ENCODE results near the gene NKAIN4. TPM values are rescaled to one million over a fixed set of nuclear protein-coding genes. Genes with fewer than 3 reads are reported as not detected.

The NKAIN4 gene
- total RNA-seq: not detected in 2 replicates

DNA sequence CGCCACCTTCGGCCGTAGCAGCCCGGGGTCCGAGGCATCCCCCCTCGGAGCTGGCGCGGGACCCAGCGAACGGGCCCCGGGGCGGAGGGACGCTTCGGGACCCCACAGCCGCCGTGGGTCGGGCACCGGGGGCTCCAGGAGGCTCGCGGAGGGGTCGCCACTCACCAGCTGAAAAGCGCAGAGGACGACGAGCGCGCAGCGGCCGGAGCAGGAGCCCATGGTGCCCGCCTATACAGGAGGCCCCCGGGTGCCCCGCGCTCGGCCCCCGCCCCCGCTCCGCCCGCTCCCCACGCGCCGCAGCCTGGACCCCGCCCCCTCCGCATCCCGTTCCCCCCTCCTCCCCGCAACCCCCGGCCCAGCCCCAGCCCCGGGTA lies at the start of gene NKAIN4:
TSS of gene NKAIN4 (minus strand) at position 232 of the 374 bp plus-strand sequence. CDS start at position 219, 13 bp downstream.

DNA sequence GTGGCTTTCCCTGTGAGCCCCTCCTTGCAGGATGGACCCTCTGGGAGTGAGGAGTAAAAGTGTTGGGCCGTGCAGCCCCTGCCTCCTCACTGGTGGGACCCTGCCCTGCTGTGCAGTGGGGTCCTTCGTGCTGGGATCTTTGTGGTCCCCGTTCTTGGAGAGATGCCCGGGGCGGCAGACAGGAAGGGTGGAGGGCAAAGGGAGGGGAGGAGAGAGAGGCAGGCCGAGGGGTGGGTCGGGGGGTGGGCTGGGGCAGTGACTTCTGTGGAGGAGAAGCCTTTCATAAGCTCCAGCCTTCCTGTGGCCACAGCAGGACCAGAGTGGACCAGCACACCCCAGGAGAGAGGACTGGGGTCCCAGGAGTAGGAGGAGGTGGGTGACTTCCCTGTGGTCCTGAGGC lies 38.6 kb upstream of the NKAIN4 start, which contains the start of gene COL20A1:
TSS of gene COL20A1 (plus strand) at position 283 of the 400 bp plus-strand sequence. CDS start 1,922 bp downstream, outside the sequence.

DNA sequence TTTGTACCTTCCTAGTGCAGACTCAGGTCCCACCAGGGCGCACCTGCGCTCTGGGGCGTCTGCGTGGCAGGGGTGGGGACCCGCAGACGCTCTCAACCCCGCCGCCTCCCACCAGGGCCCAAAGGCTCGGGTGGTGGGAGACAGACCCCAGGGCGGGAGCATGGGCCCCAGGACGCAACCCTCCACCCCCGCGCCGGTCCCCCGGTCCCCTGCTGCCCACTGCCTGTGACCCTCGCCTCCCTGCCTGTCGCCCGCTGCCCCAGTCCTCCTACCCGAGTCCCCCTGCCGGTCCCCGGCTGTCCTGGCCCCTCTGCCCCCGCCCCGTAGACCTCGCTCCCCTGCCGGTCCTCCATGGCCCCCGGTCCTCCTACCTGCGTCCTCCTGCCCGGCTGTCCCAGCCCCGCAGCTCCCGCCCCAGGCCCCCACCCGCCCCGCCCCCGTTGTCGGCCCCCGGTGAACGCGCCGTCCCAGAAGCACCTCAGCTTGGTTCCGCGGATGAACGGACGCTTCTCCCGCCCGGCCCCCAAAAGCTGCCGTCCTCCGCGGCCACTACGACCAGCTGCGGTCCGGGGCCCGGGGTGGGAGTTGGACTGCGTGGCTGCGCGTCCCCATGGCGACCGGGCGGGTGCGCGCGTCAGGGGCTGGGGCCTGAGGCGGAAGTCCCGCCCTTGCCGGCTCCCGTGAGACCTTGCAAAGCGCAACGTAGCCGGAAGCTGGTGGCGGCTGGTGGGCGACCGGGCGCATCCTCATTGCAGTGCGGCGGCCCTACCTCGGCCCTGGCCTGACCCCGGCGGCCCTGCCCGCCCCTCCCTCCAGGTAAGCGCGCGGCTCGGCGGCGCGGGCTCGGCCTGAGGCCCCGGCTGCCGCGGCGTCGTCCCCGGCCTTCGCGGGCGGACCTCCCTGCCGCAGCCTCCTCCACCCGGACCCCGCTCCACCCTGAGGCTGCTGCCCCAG lies 18.1 kb upstream of the NKAIN4 start, which contains the start of gene ARFGAP1:
TSS of gene ARFGAP1 (plus strand) at position 709 of the 954 bp plus-strand sequence. CDS start 2,768 bp downstream, outside the sequence.

DNA sequence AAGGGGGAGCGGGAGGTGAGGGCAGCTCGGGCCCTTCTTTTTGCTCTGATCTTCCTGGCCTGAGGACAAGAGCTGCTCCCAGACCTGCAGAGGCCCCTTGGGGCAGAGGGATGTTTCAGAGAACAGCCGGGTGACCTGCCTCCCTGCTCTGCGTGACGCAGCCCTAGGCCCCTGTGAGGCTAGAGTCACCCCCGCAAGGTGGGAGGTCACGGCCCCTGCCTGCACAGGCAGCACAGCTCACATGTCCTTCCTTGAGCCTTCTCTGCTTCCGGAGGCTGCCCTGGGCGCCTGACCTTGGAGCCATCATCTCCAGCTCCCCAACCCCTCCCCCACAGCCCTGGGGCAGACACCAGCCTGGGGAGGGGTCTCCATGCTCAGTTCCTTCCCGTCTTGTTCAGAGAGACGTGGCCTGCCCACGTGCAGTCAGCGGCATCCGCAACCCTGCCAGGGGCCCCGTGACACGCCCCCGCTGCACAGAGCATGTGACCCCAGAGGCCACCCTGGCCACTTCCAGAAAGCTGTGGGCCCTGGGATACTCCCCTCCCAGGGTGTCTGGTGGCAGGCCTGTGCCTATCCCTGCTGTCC lies 18.8 kb downstream of the NKAIN4 start, which contains the start of gene BIRC7:
TSS of gene BIRC7 (plus strand) at position 507 of the 585 bp plus-strand sequence. CDS start 192 bp downstream, outside the sequence.

DNA sequence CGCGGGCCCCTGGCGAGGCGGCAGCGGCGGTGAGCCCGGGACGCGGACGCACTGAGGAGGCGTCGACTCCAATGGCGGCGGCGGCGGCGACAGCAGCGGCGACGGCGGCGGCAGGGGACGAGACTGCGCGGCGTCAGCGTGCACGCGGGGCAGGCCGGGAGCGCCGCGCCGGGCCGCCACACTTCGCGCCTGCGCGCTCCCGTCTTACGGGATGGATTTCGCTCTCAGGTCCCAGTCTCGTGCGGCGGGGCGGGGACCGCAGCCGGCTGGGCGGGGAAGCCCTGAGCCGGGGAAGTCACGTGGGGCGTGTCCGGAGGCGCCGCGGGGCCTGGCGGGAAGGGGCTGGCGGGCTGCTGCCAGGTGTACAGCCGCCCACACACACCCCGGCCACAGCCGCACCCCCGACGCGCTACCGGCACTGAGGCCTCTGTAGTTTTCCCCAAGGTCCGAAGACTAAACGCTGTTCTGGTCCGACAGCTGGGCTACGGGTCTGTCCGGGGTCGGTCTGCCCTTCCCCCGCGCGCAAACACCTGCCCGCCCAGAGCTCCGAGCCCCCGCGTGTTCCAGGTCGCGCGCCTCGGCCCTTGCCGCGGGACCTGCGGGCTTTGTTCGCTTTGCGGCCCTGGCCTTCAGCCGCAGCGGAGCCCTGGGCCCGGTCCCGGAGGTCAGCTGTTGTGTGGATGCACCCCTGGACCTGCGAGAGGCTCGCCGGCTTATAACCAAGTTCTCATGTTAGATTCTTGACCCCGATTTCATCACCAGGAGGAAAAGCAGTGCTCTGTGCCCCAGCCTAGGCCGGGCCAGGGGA lies 38.0 kb downstream of the NKAIN4 start, which contains the start of gene YTHDF1:
TSS of gene YTHDF1 (minus strand) at position 91 of the 808 bp plus-strand sequence. CDS start 239 bp downstream, outside the sequence.

Small RNA genes within 50 kb of the gene (small RNA-seq; reads per million reads assigned to genes)
- not detected for gene MIR3196
- gene MIR4326: not detected

Other genes starting within 250 kb of the NKAIN4 start
- not detected in 2 replicates for gene BHLHE23, start 247.5 kb downstream of the NKAIN4 start, total RNA-seq
- 36.2 and 42.1 TPM in 2 replicates for gene YTHDF1, start 38.3 kb downstream of the NKAIN4 start, total RNA-seq
- 0.27 TPM in 1 of 2 replicates, not detected in the other for gene BIRC7, start 18.6 kb downstream of the NKAIN4 start, total RNA-seq
- gene ARFGAP1, start 18.4 kb upstream of the NKAIN4 start, total RNA-seq: 51.8 and 54.7 TPM in 2 replicates
- gene COL20A1, start 38.7 kb upstream of the NKAIN4 start, total RNA-seq: under 0.01 TPM in 2 replicates
- not detected in 2 replicates for gene CHRNA4, start 106.9 kb upstream of the NKAIN4 start, total RNA-seq
- gene KCNQ2, start 218.2 kb upstream of the NKAIN4 start, total RNA-seq: not detected in 2 replicates
- 1.0 and 2.3 TPM in 2 replicates for gene EEF1A2, start 244.6 kb upstream of the NKAIN4 start, total RNA-seq